ENCODE results near the gene FGF4. TPM values are rescaled to one million over a fixed set of nuclear protein-coding genes. Genes with fewer than 3 reads are reported as not detected.

Gene FGF4
- total and polyA plus RNA-seq, 10 of the 15 experiments (the other 5 are each of a cell fraction or from before 2014, with no cell fraction given): not detected

- Histone ChIP-seq H3K9ac (ENCODE audit: control insufficient read depth, insufficient read depth, low read length) (no peak overlapping the region), H3K4me1 (ENCODE audit: control insufficient read depth, insufficient read depth, low read length) (no peaks in the 10 kb centered on the region), H2AFZ (ENCODE audit: control insufficient read depth, low read depth, low read length) (no peak overlapping the region), H3K27ac (ENCODE audit: control insufficient read depth, insufficient read depth) (no peak overlapping the region), H3K4me2 (ENCODE audit: control insufficient read depth, insufficient read depth) (no peak overlapping the region), H4K20me1 (ENCODE audit: control insufficient read depth, insufficient read depth) (no peaks in the 10 kb centered on the region), H3K9me3 (replicated peaks; ENCODE audit: control insufficient read depth, insufficient read depth, low read length) (no peaks in the 10 kb centered on the region), H3K4me3 (no peak overlapping the region), H3K36me3 (ENCODE audit: control insufficient read depth in 2 of 2, insufficient read depth in 2 of 2, low read length in 1 of 2) (no peaks in the 10 kb centered on the region), H3K79me2 (ENCODE audit: control insufficient read depth, insufficient read depth, low read length) (no peaks in the 10 kb centered on the region), H3K27me3 (replicated peaks in 1 of 2; ENCODE audit: control insufficient read depth in 2 of 2, insufficient read depth in 2 of 2, low read length in 1 of 2) (peaks cover 6 to 8% of the 10 kb centered on the region in 2 experiments; a peak in 3 of 4 replicates)
- DNase-seq (ENCODE audit: low read depth, low spot score) (no peak), ATAC-seq (no peak), FAIRE-seq (no peak)
- WGBS (ENCODE audit: insufficient coverage, insufficient replicate concordance, low lambda C conversion rate, missing lambda C conversion rate): 13% methylated on average over 38 of the region's 40 CpGs
- intact Hi-C loops (cut with micrococcal nuclease; ENCODE audit: unreplicated experiment) (no loop called here), in situ Hi-C loops (cut with MboI) (no loop called here)
- TF ChIP-seq HDAC6 (IDR thresholded peaks at IDR 0.05; ENCODE audit: unreplicated experiment) (no peak), FOXM1 (IDR thresholded peaks at IDR 0.05; ENCODE audit: low read depth, low read length) (no peak), HDGF (IDR thresholded peaks at IDR 0.05) (no peak), ELK1 (IDR thresholded peaks at IDR 0.05; ENCODE audit: low read depth, low read length) (no peak), NFYB (IDR thresholded peaks at IDR 0.05; ENCODE audit: insufficient read depth, low read depth, low read length) (no peak), SIX5 (IDR thresholded peaks at IDR 0.05; ENCODE audit: low read depth, low read length, severe bottlenecking) (no peak), MXI1 (IDR thresholded peaks at IDR 0.05; ENCODE audit: low read depth, low read length) (no peak), PML (IDR thresholded peaks at IDR 0.05; ENCODE audit: low read length) (no peak)
- ChIA-PET POLR2A (no interaction called here), SMC1A (ENCODE audit: uncharacterized antibody, unreplicated experiment) (no interaction called here), CTCF (no interaction called here), RAD21 (ENCODE audit: unreplicated experiment) (no interaction called here)
- BruUV-seq (replicated peaks): no TSS peak
These were observed 44.5 kb upstream of the FGF4 start for GRCh38 chr11:69819541-69820070.

All from GM12878 (cell line).